Measurements from ENCODE around the gene RGS9BP. TPM values are rescaled to one million over a fixed set of nuclear protein-coding genes. Genes with fewer than 3 reads are reported as not detected.

RGS9BP gene, protein sequence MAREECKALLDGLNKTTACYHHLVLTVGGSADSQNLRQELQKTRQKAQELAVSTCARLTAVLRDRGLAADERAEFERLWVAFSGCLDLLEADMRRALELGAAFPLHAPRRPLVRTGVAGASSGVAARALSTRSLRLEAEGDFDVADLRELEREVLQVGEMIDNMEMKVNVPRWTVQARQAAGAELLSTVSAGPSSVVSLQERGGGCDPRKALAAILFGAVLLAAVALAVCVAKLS
- 0.23 and 1.9 TPM in 2 replicates for total RNA-seq

DNA sequence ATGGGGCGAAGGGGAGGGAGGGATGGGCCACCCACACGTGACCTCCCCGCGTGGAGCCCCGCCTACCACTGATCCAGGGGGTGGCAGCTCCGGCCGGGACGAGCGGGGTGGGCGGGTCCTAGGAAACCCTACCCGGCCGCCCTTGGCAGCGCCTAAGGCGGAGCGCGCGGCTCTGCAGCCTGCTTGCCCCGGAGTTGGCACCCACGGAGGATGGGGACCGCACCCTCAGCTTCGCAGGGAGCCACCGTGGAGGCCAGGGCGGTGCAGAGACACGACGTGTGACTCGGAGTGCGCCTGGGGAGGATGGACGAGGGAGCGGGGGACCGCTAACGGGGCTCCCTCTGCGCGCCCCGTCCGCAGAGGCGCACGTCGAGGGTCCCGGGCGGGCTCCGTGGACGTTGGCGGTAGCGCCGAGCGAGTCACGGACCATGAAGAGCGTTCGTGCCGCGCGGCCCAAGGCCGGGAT, at the start of gene RGS9BP:
Gene RGS9BP (plus strand): TSS at position 129 of the 466 bp plus-strand sequence. CDS start 416 bp downstream, outside the sequence.

DNA sequence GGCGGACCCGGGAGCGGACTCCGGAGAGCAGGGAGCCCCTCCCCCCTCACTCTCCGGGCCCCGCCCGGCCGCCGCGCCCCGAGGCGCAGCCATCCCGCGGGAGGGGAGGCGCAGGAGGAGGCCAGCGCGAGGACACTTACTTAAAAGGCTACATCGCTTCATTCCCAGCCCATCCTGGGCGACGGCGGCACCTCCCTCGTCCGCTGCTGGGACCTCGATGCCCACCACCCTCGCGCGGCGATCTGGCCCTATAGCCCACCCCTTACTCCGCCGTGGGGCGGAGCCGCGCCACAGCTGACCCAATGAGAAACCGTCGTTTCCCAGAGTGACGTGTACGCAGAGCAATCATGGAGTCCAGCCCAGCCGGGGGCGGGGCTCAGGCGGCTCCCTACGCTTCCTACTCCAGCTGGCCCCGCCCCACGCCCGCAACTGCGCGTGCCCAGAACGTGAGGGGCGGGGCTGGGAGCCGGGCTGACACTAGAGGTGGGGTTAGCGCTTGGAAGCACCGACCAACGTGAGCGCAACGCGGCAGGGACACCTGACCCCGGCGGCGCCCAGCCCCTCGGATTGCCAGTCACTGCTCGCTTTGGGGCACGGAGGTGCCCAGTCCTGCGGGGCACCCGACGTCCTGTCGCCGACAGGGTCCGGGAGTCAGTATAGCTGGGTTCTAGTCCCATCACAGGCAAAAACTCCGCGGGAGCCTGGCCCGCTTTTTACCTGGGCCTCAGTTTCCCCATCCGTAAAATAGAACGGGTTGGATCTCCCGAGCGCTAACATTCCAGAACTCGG, 523 bp upstream of the RGS9BP start, which contains the start of gene ANKRD27:
Gene ANKRD27 (minus strand): TSS at position 250 of the 789 bp plus-strand sequence. CDS start 16,165 bp downstream, outside the sequence.

DNA sequence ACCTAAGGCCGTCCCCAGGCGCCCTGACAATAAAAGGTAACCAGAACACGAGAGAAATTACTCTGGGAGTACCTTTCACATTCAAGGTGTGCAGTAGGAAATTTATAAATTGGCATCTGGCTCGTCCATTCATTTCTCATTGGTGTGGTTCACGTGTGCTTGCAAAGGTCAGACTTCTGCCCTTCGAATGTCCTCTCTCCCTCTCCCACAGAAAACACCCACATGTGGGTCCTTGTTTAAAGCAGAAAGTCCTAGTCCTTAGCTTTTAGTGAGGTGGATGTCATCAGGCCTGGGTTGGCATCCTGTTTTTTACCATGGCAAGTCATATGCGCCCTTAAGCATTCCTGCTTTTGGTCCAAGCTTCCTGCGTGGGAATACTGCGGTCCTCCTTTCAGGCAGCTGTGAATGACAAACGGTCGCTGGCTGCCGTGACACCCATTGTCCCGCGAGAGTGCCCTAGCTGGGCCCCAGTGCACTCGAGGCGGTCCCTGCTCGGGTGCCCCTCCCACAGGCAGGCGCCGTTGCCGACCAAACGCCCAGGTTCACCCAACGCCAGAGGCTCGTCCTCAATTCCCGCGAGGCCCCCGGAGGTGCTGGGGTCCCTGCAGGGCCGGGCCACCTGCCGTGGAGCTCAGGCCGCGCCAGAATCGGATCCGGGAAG, 15.8 kb downstream of the RGS9BP start, which contains the start of gene NUDT19:
Gene NUDT19 (plus strand): TSS at position 531 of the 661 bp plus-strand sequence. CDS start 140 bp downstream, outside the sequence.

DNA sequence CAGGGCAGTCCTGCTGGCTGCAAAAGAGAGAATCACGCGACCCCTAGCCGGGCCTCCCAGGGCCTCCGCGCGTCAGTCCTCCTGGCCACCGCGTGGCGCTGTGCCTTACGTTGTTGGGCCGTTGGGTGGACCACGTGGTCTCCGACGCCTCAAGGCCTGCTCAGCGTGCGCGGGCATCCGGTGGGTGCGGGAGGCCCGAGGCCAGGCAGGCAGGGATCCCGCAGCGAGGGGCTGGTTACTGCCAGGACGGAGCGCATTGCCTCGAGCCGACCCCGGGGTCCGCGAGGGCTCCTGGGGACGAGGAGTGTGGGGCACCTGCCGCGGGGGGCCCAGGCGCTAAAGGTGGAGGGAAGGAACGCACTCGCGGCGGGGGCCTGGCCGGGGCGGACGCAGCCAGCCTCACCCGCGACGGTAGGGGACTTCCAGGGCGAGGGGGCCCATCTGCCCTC, 44.0 kb downstream of the RGS9BP start, which contains the start of gene TDRD12:
Gene TDRD12 (plus strand): TSS at position 157 of the 449 bp plus-strand sequence. CDS start 306 bp downstream, outside the sequence.

Other genes with a start within 250 kb of the RGS9BP start
- 204 and 207 TPM in 2 replicates for gene PDCD5, start 94.7 kb upstream of the RGS9BP start, total RNA-seq
- gene ANKRD27, start 668 bp upstream of the RGS9BP start, total RNA-seq = 13.9 and 15.5 TPM in 2 replicates
- gene NUDT19, start 16.0 kb downstream of the RGS9BP start, total RNA-seq = 10.0 and 10.4 TPM in 2 replicates
- not detected in 2 replicates for gene TDRD12, start 43.9 kb downstream of the RGS9BP start, total RNA-seq
- not detected in 2 replicates for gene SLC7A9, start 193.9 kb downstream of the RGS9BP start, total RNA-seq